Ishikawa (cell line): Measurements from ENCODE around the gene APOL6.

Experiments
- CEBPB ChIP-seq: IDR thresholded peaks from 2 replicates; pipeline ENCODE4 v1.6.1; 2012
- CREB1 ChIP-seq: IDR thresholded peaks from 2 replicates; pipeline ENCODE4 v1.6.1; 2012; ENCODE audit warnings: low read depth
- EGR1 ChIP-seq: IDR thresholded peaks from 2 replicates; pipeline ENCODE4 v1.6.1; 2012
- EP300 ChIP-seq: IDR thresholded peaks from 2 replicates; pipeline ENCODE4 v1.6.1; 2012; ENCODE audit warnings: borderline replicate concordance
- FOXM1 ChIP-seq: IDR thresholded peaks from 2 replicates; pipeline ENCODE4 v1.6.1; 2012; ENCODE audit warnings: low read depth, borderline replicate concordance
- NFIC ChIP-seq: IDR thresholded peaks from 2 replicates; pipeline ENCODE4 v1.6.1; 2012
- RAD21 ChIP-seq: IDR thresholded peaks from 2 replicates; pipeline ENCODE4 v1.6.1; 2012; ENCODE audit warnings: low read depth
- TAF1 ChIP-seq: IDR thresholded peaks from 2 replicates; pipeline ENCODE4 v1.6.1; 2012; ENCODE audit warnings: low read depth, mild to moderate bottlenecking
- TCF12 ChIP-seq: IDR thresholded peaks from 2 replicates; pipeline ENCODE4 v1.6.1; 2012; ENCODE audit warnings: low read depth
- TEAD4 ChIP-seq: IDR thresholded peaks from 2 replicates; pipeline ENCODE4 v1.6.1; 2012
- YY1 ChIP-seq: IDR thresholded peaks from 2 replicates; pipeline ENCODE4 v1.6.1; 2012; ENCODE audit warnings: low read depth
- ZBTB7A ChIP-seq: IDR thresholded peaks from 2 replicates; pipeline ENCODE4 v1.6.1; 2012; ENCODE audit warnings: low read depth
- TF ChIP-seq, protein P1 (sequence below): IDR thresholded peaks from 2 replicates; pipeline ENCODE4 v1.6.1; 2012; ENCODE audit warnings: low read depth, mild to moderate bottlenecking
- TF ChIP-seq, protein P2 (sequence below): IDR thresholded peaks from 2 replicates; pipeline ENCODE4 v1.6.1; 2012
- TF ChIP-seq, protein P3 (sequence below): IDR thresholded peaks from 2 replicates; pipeline ENCODE4 v1.6.1; 2012

APOL6 gene

DNA sequence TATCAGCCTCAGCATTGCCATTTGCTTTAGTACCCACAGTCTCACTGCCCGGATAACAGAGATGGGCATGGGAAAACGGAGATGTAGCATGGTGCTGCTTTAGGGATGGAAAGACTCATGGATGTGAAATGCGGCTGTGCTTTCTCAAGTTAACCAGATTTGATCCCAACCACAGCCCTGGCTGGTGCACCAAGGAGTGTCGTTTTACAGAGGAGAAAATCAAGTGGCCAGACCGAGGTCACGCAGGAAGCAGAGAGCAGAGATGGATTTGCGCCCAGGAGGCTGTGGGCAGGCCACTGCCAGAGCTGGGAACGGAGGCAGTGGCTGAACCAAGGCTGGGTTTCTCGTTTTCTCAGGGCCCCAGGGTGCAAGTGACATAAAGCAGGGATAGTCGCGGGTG, 40.2 kb upstream of the APOL6 start:
- TF ChIP-seq CREB1 (no peak), TAF1 (no peak), YY1 (no peak), NFIC (no peak), EGR1 (no peak), ZBTB7A (no peak), EP300 (no peak)
- TF ChIP-seq, protein P1, sequence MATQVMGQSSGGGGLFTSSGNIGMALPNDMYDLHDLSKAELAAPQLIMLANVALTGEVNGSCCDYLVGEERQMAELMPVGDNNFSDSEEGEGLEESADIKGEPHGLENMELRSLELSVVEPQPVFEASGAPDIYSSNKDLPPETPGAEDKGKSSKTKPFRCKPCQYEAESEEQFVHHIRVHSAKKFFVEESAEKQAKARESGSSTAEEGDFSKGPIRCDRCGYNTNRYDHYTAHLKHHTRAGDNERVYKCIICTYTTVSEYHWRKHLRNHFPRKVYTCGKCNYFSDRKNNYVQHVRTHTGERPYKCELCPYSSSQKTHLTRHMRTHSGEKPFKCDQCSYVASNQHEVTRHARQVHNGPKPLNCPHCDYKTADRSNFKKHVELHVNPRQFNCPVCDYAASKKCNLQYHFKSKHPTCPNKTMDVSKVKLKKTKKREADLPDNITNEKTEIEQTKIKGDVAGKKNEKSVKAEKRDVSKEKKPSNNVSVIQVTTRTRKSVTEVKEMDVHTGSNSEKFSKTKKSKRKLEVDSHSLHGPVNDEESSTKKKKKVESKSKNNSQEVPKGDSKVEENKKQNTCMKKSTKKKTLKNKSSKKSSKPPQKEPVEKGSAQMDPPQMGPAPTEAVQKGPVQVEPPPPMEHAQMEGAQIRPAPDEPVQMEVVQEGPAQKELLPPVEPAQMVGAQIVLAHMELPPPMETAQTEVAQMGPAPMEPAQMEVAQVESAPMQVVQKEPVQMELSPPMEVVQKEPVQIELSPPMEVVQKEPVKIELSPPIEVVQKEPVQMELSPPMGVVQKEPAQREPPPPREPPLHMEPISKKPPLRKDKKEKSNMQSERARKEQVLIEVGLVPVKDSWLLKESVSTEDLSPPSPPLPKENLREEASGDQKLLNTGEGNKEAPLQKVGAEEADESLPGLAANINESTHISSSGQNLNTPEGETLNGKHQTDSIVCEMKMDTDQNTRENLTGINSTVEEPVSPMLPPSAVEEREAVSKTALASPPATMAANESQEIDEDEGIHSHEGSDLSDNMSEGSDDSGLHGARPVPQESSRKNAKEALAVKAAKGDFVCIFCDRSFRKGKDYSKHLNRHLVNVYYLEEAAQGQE, result no peak
- TF ChIP-seq, protein P2, sequence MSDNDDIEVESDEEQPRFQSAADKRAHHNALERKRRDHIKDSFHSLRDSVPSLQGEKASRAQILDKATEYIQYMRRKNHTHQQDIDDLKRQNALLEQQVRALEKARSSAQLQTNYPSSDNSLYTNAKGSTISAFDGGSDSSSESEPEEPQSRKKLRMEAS, result no peak
- TF ChIP-seq, protein P3, sequence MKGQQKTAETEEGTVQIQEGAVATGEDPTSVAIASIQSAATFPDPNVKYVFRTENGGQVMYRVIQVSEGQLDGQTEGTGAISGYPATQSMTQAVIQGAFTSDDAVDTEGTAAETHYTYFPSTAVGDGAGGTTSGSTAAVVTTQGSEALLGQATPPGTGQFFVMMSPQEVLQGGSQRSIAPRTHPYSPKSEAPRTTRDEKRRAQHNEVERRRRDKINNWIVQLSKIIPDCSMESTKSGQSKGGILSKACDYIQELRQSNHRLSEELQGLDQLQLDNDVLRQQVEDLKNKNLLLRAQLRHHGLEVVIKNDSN, result no peak

DNA sequence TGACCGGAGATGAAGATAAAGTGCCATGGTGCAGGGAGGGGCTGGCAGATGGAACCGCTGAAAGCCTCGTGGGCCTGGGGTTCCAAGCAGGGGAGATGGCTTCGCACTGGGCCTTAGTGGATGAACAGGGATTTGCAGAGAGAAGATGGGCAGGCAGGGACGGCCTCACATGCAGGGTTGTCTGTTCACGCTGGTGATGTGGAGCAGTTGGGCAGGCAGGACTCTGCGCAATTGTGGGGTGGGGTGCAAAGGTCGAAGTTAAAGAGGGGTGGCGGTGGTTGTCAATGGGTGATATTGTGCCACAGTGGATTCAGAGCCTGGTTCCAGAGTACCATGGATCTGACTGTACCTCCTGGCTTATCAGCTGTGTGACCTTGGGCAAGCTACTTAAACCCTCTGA, 39.0 kb upstream of the APOL6 start:
- TF ChIP-seq EP300 (no peak), YY1 (no peak), NFIC (no peak), RAD21 (no peak), TCF12 (no peak), FOXM1 (no peak), EGR1 (no peak), ZBTB7A (no peak), TAF1 (no peak), CREB1 (no peak), TEAD4 (no peak), CEBPB (no peak)
- TF ChIP-seq, protein P1, result no peak
- TF ChIP-seq, protein P2, result no peak
- TF ChIP-seq, protein P3, result no peak

DNA sequence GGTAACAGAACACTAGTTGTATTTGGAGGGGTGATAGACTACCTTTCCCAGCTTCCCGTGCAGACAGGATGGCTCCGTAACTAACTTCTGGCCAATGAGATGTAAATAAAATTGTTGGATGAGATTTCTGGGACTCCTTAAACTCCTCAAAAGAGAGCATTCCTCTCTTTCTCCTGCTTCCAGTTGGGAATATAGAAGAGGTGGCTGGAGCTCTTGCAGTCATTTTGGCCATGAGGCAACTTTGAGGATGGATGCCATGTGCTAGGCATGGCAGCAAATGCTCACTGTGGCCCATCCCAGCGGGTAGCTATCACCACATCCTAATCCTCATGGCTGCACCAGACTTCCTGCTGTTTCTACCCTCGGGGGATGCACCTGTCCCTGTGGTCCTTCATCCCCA, 38.5 kb upstream of the APOL6 start:
- TF ChIP-seq ZBTB7A (no peak), NFIC (no peak), CEBPB (no peak), TAF1 (no peak), RAD21 (no peak), TEAD4 (no peak), CREB1 (no peak), EP300 (no peak), EGR1 (no peak), FOXM1 (no peak), TCF12 (no peak), YY1 (no peak)
- TF ChIP-seq, protein P3, result no peak
- TF ChIP-seq, protein P2, result no peak
- TF ChIP-seq, protein P1, result no peak

DNA sequence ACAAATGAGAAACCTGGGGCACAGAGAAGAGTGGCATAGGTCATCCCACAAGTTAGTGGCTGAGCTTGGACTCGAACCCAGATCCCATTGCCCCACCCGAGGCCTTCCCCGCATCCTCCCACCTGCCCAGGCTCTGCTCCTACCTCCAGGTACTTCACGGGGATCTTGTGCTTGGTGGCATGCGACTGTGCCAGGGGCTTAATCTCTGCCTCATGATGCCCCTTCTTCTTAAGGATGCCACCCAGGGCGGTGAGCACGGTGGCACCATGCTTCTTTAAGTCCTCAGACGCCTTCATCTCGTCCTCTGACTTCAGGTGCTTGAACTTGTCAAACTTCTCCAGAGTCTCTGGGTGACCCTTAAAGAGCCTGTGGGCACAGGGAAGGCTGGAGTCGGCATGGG, 37.5 kb upstream of the APOL6 start:
- TF ChIP-seq EP300, result no peak
- no peak for TF ChIP-seq CREB1
- TF ChIP-seq, protein P2, result no peak
- no peak for TF ChIP-seq CEBPB
- no peak for TF ChIP-seq RAD21
- no peak for TF ChIP-seq NFIC
